ENCODE results near the gene BRMS1. TPM values are rescaled to one million over a fixed set of nuclear protein-coding genes. Genes with fewer than 3 reads are reported as not detected.

The BRMS1 gene
- total and polyA plus RNA-seq, 2 experiments from 2014 or later, result 59.1 to 61.7 TPM

- no peaks in the 10 kb centered on the region for H3K36me3 ChIP-seq (ENCODE audit: insufficient read depth)
- H3K9me2 ChIP-seq (ENCODE audit: insufficient read depth), result no peaks in the 10 kb centered on the region
- H3K27ac Mint-ChIP-seq, result no peak overlapping the region
- no peaks in the 10 kb centered on the region for H4K20me1 ChIP-seq (replicated peaks; ENCODE audit: insufficient read depth)
- peaks cover 30% of the 10 kb centered on the region for H3K27me3 Mint-ChIP-seq (ENCODE audit: insufficient read depth, low read depth, poor library complexity)
- 0 out of 2 replicates have a peak, but pooled peaks cover 4% of the 10 kb centered on the region for H3F3A ChIP-seq (replicated peaks; ENCODE audit: low read depth)
- no peak overlapping the region for H3K27ac ChIP-seq (ENCODE audit: low read depth)
- TF ChIP-seq ZNF462 (CRISPR knock-in tag; IDR thresholded peaks at IDR 0.05), result no peak
- no peak for TF ChIP-seq ZNF114 (CRISPR knock-in tag; IDR thresholded peaks at IDR 0.05)
- TF ChIP-seq NANOG (IDR thresholded peaks at IDR 0.05; ENCODE audit: borderline replicate concordance), result no peak
- TF ChIP-seq CREB1 (CRISPR knock-in tag; IDR thresholded peaks at IDR 0.05; ENCODE audit: low read depth), result no peak
- TF ChIP-seq JUNB (IDR thresholded peaks at IDR 0.05; ENCODE audit: unreplicated experiment), result no peak
- no peak for TF ChIP-seq REST (IDR thresholded peaks at IDR 0.05; ENCODE audit: unreplicated experiment)
- no peak for TF ChIP-seq EZH2 (IDR thresholded peaks at IDR 0.05; ENCODE audit: low read depth, unreplicated experiment)
- no peak for TF ChIP-seq CTCF (conservative IDR thresholded peaks at IDR 0.05; ENCODE audit: low read depth in 2 of 2)
- no peak for TF ChIP-seq STAT1 (IDR thresholded peaks at IDR 0.05; ENCODE audit: unreplicated experiment)
- TF ChIP-seq POLR2AphosphoS5 (IDR thresholded peaks at IDR 0.05; ENCODE audit: low read depth), result no peak
- TF ChIP-seq ETS1 (IDR thresholded peaks at IDR 0.05), result no peak
- no peak for TF ChIP-seq EZH2phosphoT487 (IDR thresholded peaks at IDR 0.05; ENCODE audit: unreplicated experiment)
- TF ChIP-seq ZNF331 (CRISPR knock-in tag; IDR thresholded peaks at IDR 0.05; ENCODE audit: low read depth), result no peak
- no peaks in the 10 kb centered on the region for H3K27me3 ChIP-seq (ENCODE audit: insufficient read depth)
- H3K4me1 Mint-ChIP-seq, result peaks cover 26% of the 10 kb centered on the region
- peaks cover 20% of the 10 kb centered on the region for H3K36me3 Mint-ChIP-seq (ENCODE audit: low read depth)
- H3K4me3 Mint-ChIP-seq, result no peak overlapping the region
- H3K79me2 ChIP-seq (replicated peaks; ENCODE audit: insufficient read depth), result no peaks in the 10 kb centered on the region
- H3K9me3 Mint-ChIP-seq, result peaks cover 21% of the 10 kb centered on the region
- DNase-seq (ENCODE audit: low spot score) (no peak), ATAC-seq (no peak)
- no peak overlapping the region for H3K4me3 ChIP-seq
- peaks cover 15% of the 10 kb centered on the region; the same call in 1 of the 2 replicates for H3K4me1 ChIP-seq (ENCODE audit: insufficient read depth)
- no peak overlapping the region for H3K4me2 ChIP-seq
- no peak overlapping the region for H2AFZ ChIP-seq
Observed at GRCh38 chr11:66322732-66323427, 22.0 kb downstream of the BRMS1 start.

Data from GM23338 (cell line).